ENCODE data around the gene TXLNG.

GRCh38 chrX:16839219-16839851 lies 53.1 kb downstream of the TXLNG start:
- TF ChIP-seq CTCF (IDR thresholded peaks at IDR 0.05; ENCODE audit: low read depth, low read length) (no peak), EZH2phosphoT487 (IDR thresholded peaks at IDR 0.05; ENCODE audit: low read depth) (no peak)
